Measurements from ENCODE around the gene DNAJB12.
A peak's percentile ranks its signal among the peaks of the same experiment; 100 is the strongest.
"Not testable (repeated sequence)": the region's sequence is repeated elsewhere in the genome, so short reads cannot be mapped to it uniquely, and the experiment has no call there.

Gene DNAJB12

DNA sequence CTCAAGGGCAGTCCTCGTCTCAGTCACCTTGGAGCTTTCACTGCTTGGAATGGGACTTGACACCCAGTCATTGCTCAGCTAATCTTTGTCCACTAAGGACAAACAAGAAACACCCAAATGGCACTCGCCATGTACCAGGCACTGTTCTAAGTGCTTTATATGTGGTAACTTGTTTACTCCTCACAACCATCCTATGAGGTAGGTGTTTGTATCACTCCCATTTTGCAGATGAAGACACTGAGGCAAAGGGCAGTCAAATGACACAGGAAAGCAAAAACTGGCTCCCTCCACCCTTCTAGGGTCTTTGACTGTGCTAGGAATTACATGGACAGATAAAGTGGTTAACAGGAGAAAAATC is 24.7 kb downstream of the DNAJB12 start:
- no peak for DNase-seq (ENCODE audit: low spot score)

DNA sequence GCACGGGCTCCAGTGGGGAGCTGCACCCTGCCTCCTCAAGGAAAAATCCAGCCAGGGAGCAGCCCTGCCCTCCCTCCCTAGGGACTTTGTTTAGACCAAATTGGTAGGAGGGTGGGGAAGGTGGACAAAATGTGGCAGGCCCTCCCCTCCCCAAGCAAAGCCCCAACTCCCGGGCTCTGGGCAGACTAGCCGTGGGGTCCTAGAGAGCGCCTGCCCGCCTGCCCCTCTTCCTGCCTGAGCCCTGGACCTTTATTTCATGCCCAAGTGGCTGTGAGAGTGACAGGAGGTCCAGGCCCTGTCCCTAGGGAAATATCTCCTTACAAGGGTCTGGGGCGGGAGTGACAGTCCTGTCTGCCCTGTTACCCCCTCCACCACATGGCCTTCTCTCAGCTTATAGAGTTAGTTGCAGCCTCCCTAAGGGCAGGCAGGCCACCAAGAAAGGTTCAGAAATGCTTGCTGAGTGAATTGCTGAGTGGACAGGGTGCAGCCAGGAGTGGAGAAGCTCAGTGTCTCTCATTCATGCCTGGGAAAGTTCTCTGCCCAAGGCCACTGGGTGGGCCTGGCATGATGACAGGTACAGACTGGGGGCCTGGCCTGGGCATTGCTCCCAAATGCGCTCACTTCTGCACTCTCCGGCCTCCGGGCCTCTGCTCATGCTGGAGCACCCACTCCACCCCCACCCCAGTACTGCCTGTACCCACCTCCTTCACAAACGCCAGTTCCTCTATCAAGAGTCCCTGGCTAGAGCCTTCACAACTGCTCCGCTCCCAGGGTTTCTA is 25.2 kb downstream of the DNAJB12 start:
- no peak for DNase-seq (ENCODE audit: low spot score)

DNA sequence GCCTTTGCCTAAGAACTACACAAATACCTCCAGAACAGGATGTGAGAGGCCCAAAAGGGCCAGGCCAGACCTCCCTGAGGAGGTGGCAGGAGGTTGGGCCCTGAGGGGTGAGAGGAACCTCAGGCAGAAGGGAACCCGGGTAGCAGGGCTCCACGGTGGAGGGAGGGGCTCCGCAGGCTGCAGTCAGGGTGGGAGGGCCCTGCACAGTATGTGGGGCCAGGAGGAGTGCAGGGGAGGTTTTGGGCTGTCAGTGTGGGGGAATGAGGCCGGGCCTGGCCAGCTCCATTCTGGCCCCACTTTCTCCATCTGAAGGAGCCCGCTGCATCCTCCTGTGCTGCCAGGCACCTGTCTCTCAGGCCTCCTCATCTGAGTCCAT is 25.9 kb downstream of the DNAJB12 start:
- no peak for DNase-seq (ENCODE audit: low spot score)

DNA sequence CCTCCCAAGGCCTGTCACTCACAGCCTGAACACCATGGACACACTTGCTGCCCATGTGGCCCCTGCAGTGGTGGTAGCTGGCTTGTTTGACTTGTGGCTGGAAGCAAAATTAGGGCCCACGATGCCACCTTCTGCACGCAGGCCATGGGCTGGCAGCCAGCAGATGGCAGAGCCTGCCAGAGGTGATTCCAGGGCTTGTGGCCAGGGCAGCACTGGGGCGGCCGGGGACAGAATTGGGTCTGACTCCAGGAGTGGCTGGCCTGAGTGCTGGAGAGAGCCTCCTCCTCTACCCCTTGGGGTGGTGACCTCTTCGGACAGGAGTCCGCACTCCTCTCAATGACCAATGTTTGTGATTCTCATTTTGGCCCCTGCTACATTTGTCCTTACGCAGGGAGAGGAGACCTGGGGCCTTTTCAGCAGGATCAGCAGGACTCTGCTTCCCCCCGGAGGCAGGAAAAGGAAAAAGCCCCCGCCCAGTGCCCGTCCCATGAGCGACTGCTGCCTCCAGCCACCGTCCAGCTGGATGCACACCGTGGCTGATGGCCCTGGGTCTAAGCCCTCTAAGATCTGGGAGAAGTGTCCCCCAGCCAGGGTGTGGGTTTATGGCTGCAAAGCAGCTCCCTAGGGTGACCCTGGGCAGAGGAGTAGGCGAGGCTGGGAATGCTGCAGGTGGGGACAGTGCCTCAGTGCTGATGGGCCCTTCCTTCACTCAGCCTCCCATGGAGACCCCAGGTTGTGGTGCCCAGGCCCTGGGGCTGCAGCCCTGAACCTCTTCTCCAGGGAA is 26.5 kb downstream of the DNAJB12 start:
- peak; percentile 81 for DNase-seq (ENCODE audit: low spot score)

DNA sequence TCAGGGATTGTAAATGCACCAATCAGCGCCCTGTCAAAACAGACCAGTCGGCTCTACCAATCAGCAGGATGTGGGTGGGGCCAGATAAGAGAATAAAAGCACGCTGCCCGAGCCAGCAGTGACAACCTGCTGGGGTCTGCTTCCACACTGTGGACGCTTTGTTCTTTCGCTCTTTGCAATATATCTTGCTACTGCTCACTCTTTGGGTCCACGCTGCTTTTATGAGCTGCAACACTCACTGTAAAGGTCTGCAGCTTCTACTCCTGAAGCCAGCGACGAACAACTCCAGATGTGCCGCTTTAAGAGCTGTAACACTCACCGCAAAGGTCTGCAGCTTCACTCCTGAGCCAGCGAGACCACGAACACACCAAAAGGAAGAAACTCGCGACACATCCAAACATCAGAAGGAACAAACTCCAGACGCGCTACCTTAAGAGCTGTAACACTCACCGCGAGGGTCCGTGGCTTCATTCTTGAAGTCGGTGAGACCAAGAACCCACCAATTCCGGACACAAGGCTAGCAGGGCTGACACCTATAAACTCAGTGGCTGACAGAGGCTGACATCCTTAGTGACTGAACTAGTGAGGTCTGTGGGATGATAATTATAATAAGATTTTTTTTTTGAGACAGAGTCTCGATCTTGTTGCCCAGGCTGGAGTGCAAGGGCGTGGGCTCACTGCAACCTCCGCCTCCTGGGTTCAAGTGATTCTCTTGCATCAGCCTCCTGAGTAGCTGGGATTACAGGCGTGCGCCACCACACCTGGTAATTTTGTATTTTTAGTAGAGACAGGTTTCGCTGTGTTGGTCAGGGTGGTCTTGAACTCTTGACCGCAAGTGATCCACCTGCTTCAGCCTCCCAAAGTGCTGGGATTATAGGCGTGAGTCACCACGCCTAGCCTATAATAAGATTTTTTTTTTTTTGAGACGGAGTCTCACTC is 27.8 kb downstream of the DNAJB12 start:
- DNase-seq (ENCODE audit: low spot score), result not testable (repeated sequence)

DNA sequence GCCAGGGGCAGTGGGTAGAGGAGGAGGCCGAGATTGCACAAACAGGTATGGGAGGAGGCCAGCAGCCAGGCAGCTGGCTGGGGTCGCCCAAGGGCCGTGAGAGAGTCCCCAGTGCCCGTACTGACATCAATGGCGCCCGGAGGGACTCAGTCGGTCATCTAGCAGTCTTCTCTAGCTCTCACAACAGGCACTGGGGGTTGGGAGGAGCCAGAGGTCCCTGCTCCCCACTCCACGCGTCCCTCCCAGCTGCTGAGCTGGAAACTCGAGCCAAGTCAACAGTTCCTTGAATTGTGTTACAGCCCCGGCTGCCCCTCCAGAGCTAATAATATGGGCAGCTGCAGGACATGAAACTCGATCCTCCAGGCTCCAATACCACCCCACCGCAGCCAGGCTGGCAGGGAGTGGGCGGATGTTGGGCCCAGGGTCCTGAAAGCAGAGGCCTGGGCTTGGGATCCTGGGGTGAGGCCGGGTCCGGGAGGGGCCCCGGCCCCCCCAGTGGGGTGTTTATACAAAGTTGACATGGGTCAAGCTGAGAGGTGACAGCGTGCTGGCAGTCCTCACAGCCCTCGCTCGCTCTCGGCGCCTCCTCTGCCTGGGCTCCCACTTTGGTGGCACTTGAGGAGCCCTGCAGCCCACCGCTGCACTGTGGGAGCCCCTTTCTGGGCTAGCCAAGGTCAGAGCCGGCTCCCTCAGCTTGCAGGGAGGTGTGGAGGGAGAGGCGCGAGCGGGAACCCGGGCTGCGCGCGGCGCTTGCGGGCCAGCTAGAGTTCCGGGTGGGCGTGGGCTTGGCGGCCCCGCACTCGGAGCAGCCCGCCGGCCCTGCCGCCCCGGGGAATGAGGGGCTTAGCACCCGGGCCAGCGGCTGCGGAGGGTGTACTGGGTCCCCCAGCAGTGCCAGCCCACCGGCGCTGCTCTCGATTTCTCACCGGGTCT is 29.2 kb downstream of the DNAJB12 start:
- DNase-seq (ENCODE audit: low spot score), result not testable (repeated sequence)

DNA sequence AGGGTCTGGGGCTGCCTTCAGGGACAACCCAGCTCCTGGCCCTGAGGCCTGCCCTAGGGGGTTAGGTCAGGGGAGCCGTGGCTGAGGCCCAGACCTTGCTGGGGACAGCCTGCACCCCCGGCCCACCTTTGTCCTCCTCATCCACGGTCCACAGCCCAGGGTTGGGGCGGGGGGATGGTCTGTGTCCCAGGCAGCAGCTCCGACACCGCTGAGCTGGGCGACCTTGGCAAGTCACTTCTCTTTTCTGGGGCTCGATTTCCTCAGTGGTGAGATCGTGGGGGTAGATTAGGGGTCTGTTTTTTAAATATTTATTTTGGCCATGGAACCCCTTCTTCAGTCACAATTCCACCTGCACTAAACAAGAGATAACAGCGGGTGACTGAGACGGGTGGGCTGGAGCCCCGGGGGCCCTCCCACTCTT is 30.9 kb downstream of the DNAJB12 start:
- DNase-seq (ENCODE audit: low spot score), result no peak

DNA sequence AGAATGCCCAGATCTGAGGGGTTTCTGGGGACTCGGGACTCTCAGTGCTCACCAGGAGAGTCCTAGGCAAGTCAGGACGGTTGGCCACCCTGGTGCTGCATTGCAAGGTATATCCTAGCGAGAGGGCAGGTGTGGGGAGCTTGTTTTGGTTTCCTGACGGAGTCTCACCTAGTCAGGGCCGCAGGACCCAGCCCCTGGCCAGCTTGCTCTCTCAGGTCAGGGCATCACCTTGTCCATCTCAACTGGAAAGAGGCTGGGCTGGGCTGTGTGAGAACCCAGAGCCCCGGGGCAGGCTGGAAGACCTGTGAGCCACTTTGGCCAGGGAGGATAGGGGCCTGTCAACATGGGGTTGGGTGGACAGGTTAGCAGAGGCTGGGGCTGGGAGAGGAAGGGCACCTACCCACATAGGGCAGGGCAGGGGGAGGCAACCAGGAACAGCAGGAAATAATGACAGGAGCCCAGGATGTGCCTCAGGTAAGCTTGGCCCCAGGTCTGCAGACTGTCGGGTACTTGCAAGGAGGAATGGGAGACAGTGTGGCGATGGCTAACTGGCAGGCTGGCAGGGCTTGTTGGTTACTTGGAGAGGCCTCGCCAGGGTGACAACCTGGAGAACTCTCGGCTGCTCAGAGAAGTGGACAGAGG is 31.5 kb downstream of the DNAJB12 start:
- DNase-seq (ENCODE audit: low spot score), result no peak

DNA sequence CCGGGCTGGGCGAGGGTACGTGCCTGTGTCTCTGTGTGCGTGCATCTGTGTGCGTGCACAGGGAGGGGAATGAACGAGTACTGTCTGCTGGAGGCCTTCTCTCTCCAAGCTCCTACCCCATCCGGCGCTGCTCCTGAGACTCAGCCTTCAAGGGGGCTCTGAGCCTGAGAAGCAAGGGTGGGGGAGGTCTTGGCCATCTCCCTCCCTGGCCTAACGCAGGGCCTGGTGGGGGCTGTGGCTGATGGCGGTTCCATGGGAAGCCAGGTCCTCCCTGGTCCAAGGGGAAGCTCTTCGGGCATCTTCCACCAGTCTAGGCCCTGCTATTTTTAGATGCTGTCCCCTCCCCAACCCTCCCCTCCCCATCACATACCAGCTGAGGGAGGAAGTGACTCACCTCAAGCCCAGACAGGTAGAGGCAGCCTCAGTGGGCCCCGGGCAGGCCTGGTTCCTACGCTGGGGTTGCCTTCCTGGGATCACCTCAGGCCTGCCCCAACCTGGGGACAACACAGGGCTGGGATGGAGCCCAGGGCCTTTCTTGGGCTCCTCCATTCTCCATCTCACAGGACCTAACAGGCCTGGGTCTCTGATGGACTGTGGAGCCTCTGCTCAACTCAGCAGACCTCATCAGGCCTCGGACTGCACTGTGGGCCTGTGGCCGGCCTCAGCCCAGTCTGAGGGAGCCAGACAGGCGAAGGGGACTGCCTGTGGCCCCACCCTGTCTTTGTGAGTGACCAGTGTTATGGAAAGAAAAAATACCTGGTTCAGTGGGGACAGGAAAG is 32.2 kb downstream of the DNAJB12 start:
- DNase-seq (ENCODE audit: low spot score), result no peak

DNA sequence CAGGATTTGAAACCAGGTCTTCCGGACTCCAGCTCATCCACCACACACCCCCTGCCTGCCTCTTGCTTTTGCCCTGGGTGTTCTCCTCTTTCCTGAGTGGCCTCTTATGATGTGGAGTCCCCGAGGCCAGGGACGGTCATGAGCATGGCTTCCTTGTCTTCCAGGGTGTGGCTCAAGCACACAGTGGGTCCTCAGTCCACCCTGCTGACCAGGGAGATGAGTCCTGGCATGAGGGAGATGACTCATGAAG is 32.8 kb downstream of the DNAJB12 start:
- DNase-seq (ENCODE audit: low spot score), result no peak

DNA sequence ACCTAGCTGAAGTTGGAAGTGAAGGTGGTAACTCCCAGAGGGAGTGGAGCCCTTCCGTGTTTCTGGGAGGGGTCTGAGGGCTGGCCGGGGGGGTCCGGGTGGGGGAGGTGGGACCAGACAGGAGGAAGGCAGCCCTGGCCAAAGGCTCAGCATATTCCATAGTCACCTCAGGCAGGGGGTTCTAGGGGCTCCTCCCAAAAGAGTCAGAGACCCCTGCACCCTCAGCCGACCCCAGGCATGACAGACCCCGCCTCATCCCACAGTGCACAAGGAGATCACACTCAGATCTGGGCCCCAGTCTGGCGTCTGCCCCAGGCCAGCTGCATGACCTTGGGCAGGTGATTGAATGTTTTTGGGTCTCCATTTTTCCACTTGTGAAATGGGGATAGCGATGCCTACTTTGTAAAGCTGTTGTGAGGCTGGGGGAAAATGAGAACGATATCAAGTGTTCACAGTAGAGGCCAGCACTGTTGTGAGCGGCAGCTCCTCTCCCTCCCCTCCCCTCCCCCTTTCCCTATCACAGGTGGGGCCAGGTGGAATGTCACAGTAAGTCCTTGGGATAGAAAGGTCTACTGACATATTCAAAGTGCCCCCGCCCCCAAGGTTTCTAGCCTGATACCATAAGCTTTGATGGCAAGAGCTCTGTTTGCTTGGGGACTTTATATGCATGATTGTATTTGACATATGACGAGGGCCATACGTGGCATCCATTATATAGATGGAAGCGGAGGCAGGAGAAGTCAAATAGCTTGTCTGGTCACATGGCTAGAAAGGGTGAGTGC is 33.3 kb downstream of the DNAJB12 start:
- no peak for DNase-seq (ENCODE audit: low spot score)

DNA sequence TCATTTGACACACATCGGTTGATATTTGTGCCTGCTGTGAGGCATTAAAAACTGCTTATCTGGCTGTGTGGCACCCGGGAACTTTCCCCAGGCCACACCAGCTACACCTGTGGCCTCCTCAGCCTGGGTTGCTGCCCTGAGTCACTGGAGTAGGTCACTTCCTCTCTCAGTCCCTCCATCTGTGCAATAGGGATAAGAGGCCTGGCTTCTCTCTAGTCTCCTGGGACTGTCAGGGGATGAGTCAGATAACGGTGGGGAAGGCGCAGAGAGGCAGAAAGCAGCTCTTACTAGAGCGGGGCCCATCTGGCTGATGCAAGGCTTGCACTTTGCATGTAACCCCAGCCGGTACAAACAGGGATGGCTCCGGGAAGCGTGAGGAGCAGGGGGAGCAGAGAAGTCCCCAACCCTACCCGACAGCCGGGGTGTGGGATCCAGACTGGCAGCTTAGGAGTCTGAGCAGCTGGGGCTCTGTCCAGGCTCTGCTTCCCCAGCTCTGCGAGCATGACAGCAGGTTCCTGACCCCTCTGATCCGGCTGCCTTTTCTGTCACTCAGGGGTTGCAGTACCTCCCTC is 34.0 kb downstream of the DNAJB12 start:
- peak; percentile 73 for DNase-seq (ENCODE audit: low spot score)

DNA sequence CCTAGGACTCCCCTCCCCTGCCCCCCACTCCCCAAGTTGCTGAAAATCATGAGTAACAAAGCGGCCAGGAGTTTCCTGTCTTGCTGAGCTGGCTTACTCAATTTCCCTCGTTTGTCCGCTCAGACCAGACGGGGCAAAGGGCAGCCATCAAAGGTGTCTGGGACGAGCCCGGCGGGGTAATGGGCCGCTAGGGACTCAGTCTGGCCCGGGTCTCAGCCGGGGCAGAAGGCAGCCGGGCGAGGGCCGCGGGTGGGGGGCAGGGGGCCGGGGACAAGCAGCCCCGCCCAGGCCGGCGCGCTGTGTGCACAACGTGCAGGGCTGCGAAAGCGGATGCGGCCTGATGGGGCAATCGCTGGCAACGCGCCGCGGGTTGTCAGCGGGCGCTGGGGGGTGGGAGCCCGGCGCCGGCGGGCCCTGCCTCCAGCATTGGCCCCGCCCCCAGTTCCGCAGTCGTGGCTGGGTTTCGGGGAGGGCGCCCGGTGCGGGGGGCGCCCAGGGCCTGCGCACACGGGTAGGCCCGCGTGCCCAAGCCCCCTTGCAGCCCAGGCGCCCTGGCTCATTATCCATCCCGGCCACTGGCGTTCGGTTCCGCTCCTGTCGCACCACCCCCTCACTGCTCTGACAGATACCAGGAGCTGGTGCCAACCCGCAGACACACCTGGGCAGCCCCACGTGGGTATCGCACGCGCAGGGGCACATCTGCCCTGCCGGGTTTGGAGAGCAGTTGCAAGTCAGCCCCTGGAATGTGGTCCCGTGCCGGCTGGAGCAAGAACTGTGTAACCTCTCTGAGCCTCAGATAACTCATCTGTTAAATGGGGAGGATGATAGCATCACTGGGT is 35.1 kb downstream of the DNAJB12 start:
- peak; percentile 77 for DNase-seq (ENCODE audit: low spot score)

DNA sequence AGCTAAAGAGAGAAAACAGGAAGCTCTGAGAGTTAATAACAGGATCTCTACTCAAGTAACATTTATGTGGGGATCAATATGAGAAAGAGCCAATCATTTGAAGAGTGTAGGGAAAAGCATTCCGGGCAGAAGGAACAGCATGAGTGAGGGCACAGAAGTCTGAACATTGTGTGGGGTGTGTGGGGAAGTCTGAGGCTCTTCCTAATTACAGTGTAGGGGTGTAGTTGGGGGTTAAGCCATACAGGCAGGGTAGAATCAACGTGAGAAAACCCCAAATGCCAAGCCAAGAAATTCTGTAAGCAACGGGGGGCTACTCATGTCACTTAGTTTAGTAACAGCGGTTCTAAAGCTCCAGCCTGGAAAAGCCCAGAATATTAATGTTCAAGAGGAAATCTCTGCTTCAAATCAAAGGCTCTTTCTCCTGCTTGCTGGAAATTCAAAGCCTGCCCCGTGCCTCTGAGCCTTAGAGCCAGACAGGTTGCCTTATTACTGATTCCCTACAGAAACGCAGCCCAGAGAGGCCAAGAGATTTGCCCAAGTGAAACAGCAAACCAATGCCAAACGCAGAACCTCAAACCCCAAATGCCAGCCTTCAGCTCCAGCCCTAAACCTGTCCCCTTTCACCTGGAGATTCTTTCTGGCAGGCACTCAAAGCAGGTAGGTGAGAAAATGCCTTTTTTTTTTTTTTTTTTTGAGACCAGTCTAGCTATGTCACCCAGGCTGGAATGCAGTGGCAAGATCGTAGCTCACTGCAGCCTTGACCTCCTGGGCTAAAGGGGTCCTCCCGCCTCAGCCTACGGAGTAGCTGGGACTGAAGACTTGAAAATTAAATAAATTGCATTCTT is 36.1 kb downstream of the DNAJB12 start:
- no peak for DNase-seq (ENCODE audit: low spot score)

DNA sequence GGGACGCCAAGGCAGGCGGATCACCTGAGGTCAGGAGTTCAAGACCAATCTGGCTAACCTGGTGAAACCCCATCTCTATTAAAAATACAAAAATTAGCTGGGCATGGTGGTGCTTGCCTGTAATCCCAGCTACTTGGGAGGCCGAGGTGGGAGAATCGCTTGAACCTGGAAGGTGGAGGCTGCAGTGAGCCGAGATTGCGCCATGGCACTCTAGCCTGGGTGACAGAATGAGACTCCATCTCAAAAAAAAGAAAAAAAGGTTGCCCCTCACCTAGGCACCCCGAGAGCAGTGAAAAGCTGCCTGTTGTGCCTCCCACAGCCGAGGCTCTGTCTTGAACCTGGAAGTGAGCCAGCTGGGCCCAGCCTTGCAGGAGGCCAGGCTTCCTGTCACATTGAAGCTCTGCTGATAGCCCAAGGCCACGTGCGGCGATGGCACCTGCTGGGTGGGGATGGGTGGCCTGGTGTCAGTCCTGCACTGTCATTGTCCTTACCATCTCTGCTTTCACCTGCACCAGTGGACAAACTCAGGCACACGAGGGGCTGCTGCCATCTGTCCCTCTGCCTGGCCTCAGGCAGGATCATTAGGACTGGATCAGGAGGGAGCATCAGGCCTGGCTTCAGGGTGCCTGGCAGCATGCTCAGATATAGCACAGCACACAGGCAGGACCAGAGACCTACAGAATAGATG is 37.8 kb downstream of the DNAJB12 start:
- no peak for DNase-seq (ENCODE audit: low spot score)

DNA sequence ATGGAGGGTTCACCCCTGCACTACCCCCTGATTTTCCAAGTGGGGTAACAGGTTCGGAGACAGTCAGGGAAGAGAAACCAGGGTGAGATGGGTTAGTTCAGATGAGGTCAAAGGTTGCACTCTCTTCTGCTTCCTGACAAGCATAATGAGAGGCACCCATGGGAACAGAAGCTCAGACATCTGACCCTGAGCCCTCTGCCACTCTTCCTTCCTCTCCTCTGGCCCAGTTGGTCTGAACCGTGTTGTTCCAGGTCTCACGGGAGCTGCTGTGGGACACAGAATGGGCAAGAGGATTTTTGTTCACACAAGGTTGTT is 38.4 kb downstream of the DNAJB12 start:
- DNase-seq (ENCODE audit: low spot score), result no peak
